AG09319 (cell line): ENCODE data around the gene CDH12.

Experiments used
- DNase-seq: peaks from one replicate; pipeline ENCODE4 v3.0.0-alpha.2; 2010; ENCODE audit warnings: low read depth; ENCODE audit errors: extremely low read depth
- CTCF ChIP-seq: IDR thresholded peaks from 2 replicates; pipeline ENCODE4 v1.5.1; 2011; ENCODE audit warnings: low read depth, mild to moderate bottlenecking, inconsistent platforms, low read length, moderate library complexity

Gene CDH12

GRCh38 chr5:22390888-22391287, 462.3 kb downstream of the CDH12 start:
- no peak for TF ChIP-seq CTCF
- no peak for DNase-seq

- no peak for DNase-seq
Observed at GRCh38 chr5:22372826-22373660, 480.1 kb downstream of the CDH12 start.

GRCh38 chr5:22372376-22372775, 480.8 kb downstream of the CDH12 start:
- TF ChIP-seq CTCF = no peak
- no peak for DNase-seq

More at GRCh38 chr5:22372826-22373660, 480.1 kb downstream of the CDH12 start:
- TF ChIP-seq CTCF = no peak

- DNase-seq = no peak
- TF ChIP-seq CTCF = no peak
Observed at GRCh38 chr5:22354956-22355355, 498.2 kb downstream of the CDH12 start.

- no peak for TF ChIP-seq CTCF
- no peak for DNase-seq
Observed at GRCh38 chr5:22352493-22352892, 500.7 kb downstream of the CDH12 start.

GRCh38 chr5:22351178-22351577, 502.0 kb downstream of the CDH12 start:
- TF ChIP-seq CTCF = no peak
- DNase-seq = no peak

GRCh38 chr5:22348027-22348426, 505.1 kb downstream of the CDH12 start:
- DNase-seq = no peak

More at GRCh38 chr5:22348027-22348426, 505.1 kb downstream of the CDH12 start:
- TF ChIP-seq CTCF = no peak
